ENCODE results near the gene CHST12. TPM values are rescaled to one million over a fixed set of nuclear protein-coding genes. Genes with fewer than 3 reads are reported as not detected.

The CHST12 gene
- total and polyA plus RNA-seq, 10 of the 15 experiments (the other 5 are each of a cell fraction or from before 2014, with no cell fraction given) = 0.05 to 14.2 (median 3.3) TPM

- intact Hi-C loops (cut with micrococcal nuclease; ENCODE audit: unreplicated experiment) = no loop called here
- Histone ChIP-seq H3K9me3 (replicated peaks; ENCODE audit: control insufficient read depth, insufficient read depth, low read length) (no peaks in the 10 kb centered on the region), H3K4me3 (no peak overlapping the region), H3K27ac (ENCODE audit: control insufficient read depth, insufficient read depth) (no peak overlapping the region), H2AFZ (ENCODE audit: control insufficient read depth, low read depth, low read length) (no peak overlapping the region), H3K27me3 (replicated peaks in 1 of 2; ENCODE audit: control insufficient read depth in 2 of 2, insufficient read depth in 2 of 2, low read length in 1 of 2) (no peaks in the 10 kb centered on the region), H3K4me2 (ENCODE audit: control insufficient read depth, insufficient read depth) (no peak overlapping the region), H3K79me2 (ENCODE audit: control insufficient read depth, insufficient read depth, low read length) (no peaks in the 10 kb centered on the region), H3K9ac (ENCODE audit: control insufficient read depth, insufficient read depth, low read length) (no peak overlapping the region), H3K4me1 (ENCODE audit: control insufficient read depth, insufficient read depth, low read length) (no peaks in the 10 kb centered on the region), H3K36me3 (ENCODE audit: control insufficient read depth in 2 of 2, insufficient read depth in 2 of 2, low read length in 1 of 2) (peaks cover 0 to 10% of the 10 kb centered on the region in 2 experiments; a peak in 2 of 4 replicates), H4K20me1 (ENCODE audit: control insufficient read depth, insufficient read depth) (no peaks in the 10 kb centered on the region)
- DNase-seq (ENCODE audit: low read depth, low spot score) (no peak), FAIRE-seq (no peak), ATAC-seq (no peak)
- TF ChIP-seq PML (IDR thresholded peaks at IDR 0.05; ENCODE audit: low read length) (no peak), MYB (IDR thresholded peaks at IDR 0.05; ENCODE audit: borderline replicate concordance, low read depth, low read length) (no peak), BCL3 (IDR thresholded peaks at IDR 0.05; ENCODE audit: borderline replicate concordance, insufficient read depth, low read depth, low read length, poor library complexity, severe bottlenecking) (no peak), ASH2L (IDR thresholded peaks at IDR 0.05; ENCODE audit: borderline replicate concordance, low read depth) (no peak), WRNIP1 (IDR thresholded peaks at IDR 0.05; ENCODE audit: borderline replicate concordance, low read depth, low read length) (no peak), KDM1A (IDR thresholded peaks at IDR 0.05; ENCODE audit: borderline replicate concordance) (no peak), SREBF1 (IDR thresholded peaks at IDR 0.05; ENCODE audit: low read length) (no peak), CREM (IDR thresholded peaks at IDR 0.05; ENCODE audit: low read depth) (no peak), ZNF207 (IDR thresholded peaks at IDR 0.05; ENCODE audit: borderline replicate concordance) (no peak), CHD1 (IDR thresholded peaks at IDR 0.05; ENCODE audit: low read depth, low read length) (no peak)
- RAD21 ChIA-PET (ENCODE audit: unreplicated experiment) = no interaction called here
- CTCF ChIA-PET = no interaction called here
- in situ Hi-C loops (cut with MboI) = no loop called here
- POLR2A ChIA-PET = no interaction called here
- no TSS peak for BruUV-seq (replicated peaks)
- 77% methylated on average over 21 of the region's 31 CpGs for WGBS (ENCODE audit: insufficient coverage, insufficient replicate concordance, low lambda C conversion rate, missing lambda C conversion rate)
- SMC1A ChIA-PET (ENCODE audit: uncharacterized antibody, unreplicated experiment) = no interaction called here
Observed at GRCh38 chr7:2387897-2388636, 15.3 kb upstream of the CHST12 start.

All from GM12878 (cell line).